IMR-90 (cell line): ENCODE data around the gene AKIRIN2. TPM values are rescaled to one million over a fixed set of nuclear protein-coding genes. Genes with fewer than 3 reads are reported as not detected.
A peak's percentile ranks its signal among the peaks of the same experiment; 100 is the strongest.

ENCODE experiments used
- ATAC-seq: fragments of 200-7000 bp; cut with Tn5 transposase; 2 replicates; pipeline ENCODE4 v1.9.1; 2020; ENCODE audit warnings: low read depth, mild to moderate bottlenecking, moderate library complexity
- BruUV-seq: library from RNA; stranded (reverse); fragments of 400-500 nt; replicated peaks from 2 replicates; lab custom pipeline; 2021; lab: Mats Ljungman, UMichigan
- CTCF ChIA-PET: fragments of 300-600 bp; formaldehyde crosslinking; extraction: SDS; loops from one replicate; lab custom pipeline; 2021; ENCODE audit warnings: antibody characterized with exemption; lab: Yijun Ruan, JAX
- POLR2A ChIA-PET: fragments of 300-600 bp; sonication (Branson Sonifier 250); formaldehyde crosslinking; loops from one replicate; lab custom pipeline; 2022; ENCODE audit warnings: antibody characterized with exemption; ENCODE audit not compliant: unreplicated experiment; lab: Charles Lee
- DNase-seq: peaks from one replicate; pipeline ENCODE4 v3.0.0; 2013
- H2AFZ ChIP-seq: replicated peaks from 2 replicates; pipeline ENCODE3; 2013; ENCODE audit warnings: low read length, mild to moderate bottlenecking; ENCODE audit not compliant: poor library complexity
- H2AK5ac ChIP-seq: 2 replicates; pipeline ENCODE4 v1.6.1; 2013; ENCODE audit warnings: low read depth, low read length, inconsistent platforms
- H2AK9ac ChIP-seq: replicated peaks from 2 replicates; pipeline ENCODE3; 2013; ENCODE audit warnings: mild to moderate bottlenecking, low read depth, low read length, moderate library complexity; ENCODE audit not compliant: poor library complexity
- H2BK120ac ChIP-seq: 2 replicates; pipeline ENCODE4 v1.6.1; 2013; ENCODE audit warnings: low read depth, low read length, inconsistent platforms
- H2BK15ac ChIP-seq: 3 replicates; pipeline ENCODE4 v1.6.1; 2013; ENCODE audit warnings: low read depth, low read length, inconsistent platforms
- H2BK20ac ChIP-seq: 2 replicates; pipeline ENCODE4 v1.6.1; 2013; ENCODE audit warnings: low read depth, mild to moderate bottlenecking, inconsistent platforms, low read length, moderate library complexity
- H2BK5ac ChIP-seq: 2 replicates; pipeline ENCODE4 v1.6.1; 2013; ENCODE audit warnings: mild to moderate bottlenecking, low read depth, low read length, inconsistent platforms; ENCODE audit not compliant: poor library complexity, severe bottlenecking
- H3K14ac ChIP-seq: replicated peaks from 2 replicates; pipeline ENCODE4 v1.6.1; 2013; ENCODE audit warnings: low read depth, low read length, inconsistent platforms
- H3K18ac ChIP-seq: 2 replicates; pipeline ENCODE4 v1.6.1; 2013; ENCODE audit warnings: low read depth, low read length, control low read depth
- H3K23ac ChIP-seq: 2 replicates; pipeline ENCODE4 v1.6.1; 2013; ENCODE audit warnings: low read depth, low read length, inconsistent platforms
- H3K27ac ChIP-seq: 2 replicates; pipeline ENCODE4 v1.5.1; 2013; ENCODE audit warnings: mild to moderate bottlenecking, control low read depth, low read length; ENCODE audit not compliant: insufficient read depth
- H3K27me3 ChIP-seq: 2 replicates; pipeline ENCODE4 v1.6.1; 2013; ENCODE audit warnings: low read length; ENCODE audit not compliant: control insufficient read depth, insufficient read depth
- H3K36me3 ChIP-seq: 2 replicates; pipeline ENCODE4 v1.6.1; 2013; ENCODE audit warnings: low read length, mixed read lengths; ENCODE audit not compliant: control insufficient read depth, insufficient read depth
- H3K4ac ChIP-seq: 2 replicates; pipeline ENCODE4 v1.6.1; 2013; ENCODE audit warnings: low read depth, low read length, inconsistent platforms
- H3K4me1 ChIP-seq: 2 replicates; pipeline ENCODE4 v1.6.1; 2013; ENCODE audit warnings: low read length, mixed read lengths; ENCODE audit not compliant: control insufficient read depth, insufficient read depth
- H3K4me2 ChIP-seq: 2 replicates; pipeline ENCODE4 v1.6.1; 2013; ENCODE audit warnings: low read depth, mild to moderate bottlenecking, control low read depth, low read length, moderate library complexity
- H3K4me3 ChIP-seq: 2 replicates; pipeline ENCODE4 v1.5.1; 2013; ENCODE audit warnings: low read depth, mild to moderate bottlenecking, control low read depth, low read length, moderate library complexity; ENCODE audit not compliant: insufficient read depth
- H3K56ac ChIP-seq: 2 replicates; pipeline ENCODE4 v1.6.1; 2013; ENCODE audit warnings: low read length, inconsistent platforms; ENCODE audit not compliant: insufficient read depth; ENCODE audit errors: extremely low read depth
- H3K79me1 ChIP-seq, 2 experiments: 2 replicates each; pipeline ENCODE4 v1.6.1; 2013; ENCODE audit warnings: low read length in 2 of 2, inconsistent platforms in 1 of 2, low read depth in 1 of 2
- H3K9ac ChIP-seq: 2 replicates; pipeline ENCODE4 v1.6.1; 2013; ENCODE audit warnings: low read depth, low read length, control low read depth
- H3K9me1 ChIP-seq: 2 replicates; pipeline ENCODE4 v1.6.1; 2013; ENCODE audit warnings: low read length, inconsistent platforms; ENCODE audit not compliant: insufficient read depth
- H3K9me3 ChIP-seq: 2 replicates; pipeline ENCODE4 v1.6.1; 2013; ENCODE audit warnings: low read length; ENCODE audit not compliant: control insufficient read depth, insufficient read depth
- H4K20me1 ChIP-seq: 2 replicates; pipeline ENCODE4 v1.6.1; 2013; ENCODE audit warnings: low read length, inconsistent platforms; ENCODE audit not compliant: insufficient read depth
- H4K5ac ChIP-seq: 2 replicates; pipeline ENCODE4 v1.6.1; 2013; ENCODE audit warnings: mild to moderate bottlenecking, low read depth, low read length, control low read depth
- H4K8ac ChIP-seq, 2 experiments: 2 replicates each; pipeline ENCODE4 v1.6.1; 2013; ENCODE audit warnings: low read depth in 2 of 2, low read length in 2 of 2, control low read depth in 1 of 2, inconsistent platforms in 1 of 2
- H4K91ac ChIP-seq: 2 replicates; pipeline ENCODE4 v1.6.1; 2013; ENCODE audit warnings: low read depth, low read length, inconsistent platforms; ENCODE audit not compliant: insufficient read depth
- CEBPB ChIP-seq: IDR thresholded peaks from 2 replicates; pipeline ENCODE4 v1.6.1; 2012; ENCODE audit warnings: low read depth, low read length, improper control_type of control experiment
- MXI1 ChIP-seq: IDR thresholded peaks from 2 replicates; pipeline ENCODE4 v1.6.1; 2012; ENCODE audit warnings: low read depth, mild to moderate bottlenecking, low read length, moderate library complexity, borderline replicate concordance
- SMC3 ChIP-seq: fragments of 150-350 bp; IDR thresholded peaks from 2 replicates; pipeline ENCODE4 v1.6.1; 2016; ENCODE audit warnings: low read depth, mild to moderate bottlenecking, antibody characterized with exemption, low read length, moderate library complexity
- WGBS, 2 experiments: methylation state at CpG; one replicate each; pipeline versions ENCODE4 v1.1.5 to v1.1.7; 2013; ENCODE audit warnings: missing lambda C conversion rate in 2 of 2; ENCODE audit not compliant: insufficient read length in 1 of 2; ENCODE audit errors: extremely low coverage in 2 of 2; 5-methylcytosine and 5-hydroxymethylcytosine counted together
- dilution Hi-C: fragments of 300-500 bp; cut with HindIII; formaldehyde crosslinking; loops from one replicate; pipeline ENCODE4 v1.14.3; 2018; ENCODE audit warnings: low sequenced_read_pairs; ENCODE audit not compliant: unreplicated experiment
- in situ Hi-C: fragments of 300-500 bp; cut with MboI; formaldehyde crosslinking; loops from 3 replicates; pipeline ENCODE4 v1.14.3; 2019; ENCODE audit warnings: low sequenced_read_pairs, inconsistent platforms, mixed read lengths
- intact Hi-C: fragments of 100-400 bp; cut with micrococcal nuclease; formaldehyde crosslinking; loops from 2 replicates; pipeline ENCODE4 v1.10.0; 2022
- polyA plus RNA-seq, 3 experiments: library from polyadenylated mRNA; depleted of rRNA; stranded (reverse); fragments of >200 nt; gene quantifications; 2 replicates each; pipeline ENCODE4 v1.2.3, GENCODE V29; 2012; ENCODE audit warnings: low replicate concordance in 1 of 3
- total RNA-seq: library from RNA; depleted of rRNA; stranded (reverse); fragments of >200 nt; gene quantifications from 2 replicates; pipeline ENCODE4 v1.2.3, GENCODE V29; 2012
- TF ChIP-seq, protein P1 (sequence below): conservative IDR thresholded peaks from 2 replicates; pipeline ENCODE4 v1.5.1; 2012; ENCODE audit warnings: mild to moderate bottlenecking, low read depth, low read length, improper control_type of control experiment

The AKIRIN2 gene
- total and polyA plus RNA-seq, 2 of the 4 experiments (the other 2 are of a cell fraction) = 7.9 to 26.6 TPM

DNA sequence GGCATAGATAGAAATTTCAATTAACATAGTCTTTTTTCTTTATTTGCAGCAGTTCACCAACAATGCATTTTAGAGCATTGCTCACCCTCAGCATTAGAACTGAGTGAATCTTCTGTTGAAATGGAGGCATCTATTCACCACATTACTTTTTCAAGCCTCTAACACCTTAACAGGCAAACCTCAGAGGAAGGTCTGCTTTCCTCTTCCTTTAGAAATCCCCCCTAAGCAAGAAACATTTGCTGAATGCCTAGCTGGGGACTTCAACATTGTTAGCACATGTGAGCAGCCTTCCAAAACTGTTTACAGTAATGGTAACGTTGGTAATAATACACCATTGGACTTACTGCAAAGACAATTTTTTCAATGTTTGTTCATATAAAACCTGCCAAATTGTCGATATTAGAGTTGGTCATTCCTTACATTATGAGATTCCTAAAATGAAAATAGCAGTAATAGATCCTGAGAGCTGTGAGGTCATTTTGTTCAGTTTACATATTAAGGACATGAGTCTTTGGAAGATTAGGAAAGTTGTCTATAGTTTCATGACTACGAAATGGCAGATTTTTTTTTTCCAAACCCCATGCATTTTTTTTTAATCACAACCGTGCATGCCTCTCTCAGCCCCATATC, 20.6 kb upstream of the AKIRIN2 start:
- H4K91ac ChIP-seq = peak overlapping the region; percentile 81
- H3K4me2 ChIP-seq = peak overlapping the region; percentile 74
- H3K79me1 ChIP-seq = peaks cover 0 to 3% of the 10 kb centered on the region in 2 experiments; a peak in 1 of 4 replicates
- no CpG with 5 or more reads among the region's 4 CpGs for WGBS, 2 experiments
- H3K4me3 ChIP-seq = no peak overlapping the region
- ChIA-PET CTCF (interaction anchor here (1.0 kb wide), 1 partner anchor 50 kb away, joined by 3 read pairs; no protein-coding TSS in a partner anchor), POLR2A (interaction anchor here (0.9 kb wide), 1 partner anchor 20 kb away, joined by 5 read pairs; the partner anchor contains the start of gene AKIRIN2)
- H2AK9ac ChIP-seq = no peak overlapping the region
- peak overlapping the region; percentile 69 for H3K14ac ChIP-seq
- H3K9me3 ChIP-seq = no peaks in the 10 kb centered on the region
- TF ChIP-seq MXI1 = no peak
- TF ChIP-seq, protein P1, sequence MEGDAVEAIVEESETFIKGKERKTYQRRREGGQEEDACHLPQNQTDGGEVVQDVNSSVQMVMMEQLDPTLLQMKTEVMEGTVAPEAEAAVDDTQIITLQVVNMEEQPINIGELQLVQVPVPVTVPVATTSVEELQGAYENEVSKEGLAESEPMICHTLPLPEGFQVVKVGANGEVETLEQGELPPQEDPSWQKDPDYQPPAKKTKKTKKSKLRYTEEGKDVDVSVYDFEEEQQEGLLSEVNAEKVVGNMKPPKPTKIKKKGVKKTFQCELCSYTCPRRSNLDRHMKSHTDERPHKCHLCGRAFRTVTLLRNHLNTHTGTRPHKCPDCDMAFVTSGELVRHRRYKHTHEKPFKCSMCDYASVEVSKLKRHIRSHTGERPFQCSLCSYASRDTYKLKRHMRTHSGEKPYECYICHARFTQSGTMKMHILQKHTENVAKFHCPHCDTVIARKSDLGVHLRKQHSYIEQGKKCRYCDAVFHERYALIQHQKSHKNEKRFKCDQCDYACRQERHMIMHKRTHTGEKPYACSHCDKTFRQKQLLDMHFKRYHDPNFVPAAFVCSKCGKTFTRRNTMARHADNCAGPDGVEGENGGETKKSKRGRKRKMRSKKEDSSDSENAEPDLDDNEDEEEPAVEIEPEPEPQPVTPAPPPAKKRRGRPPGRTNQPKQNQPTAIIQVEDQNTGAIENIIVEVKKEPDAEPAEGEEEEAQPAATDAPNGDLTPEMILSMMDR = no peak
- no peak for TF ChIP-seq SMC3
- 0 out of 2 replicates have a peak, but pooled peaks have one; percentile 19 for TF ChIP-seq CEBPB
- H2BK120ac ChIP-seq = peak overlapping the region; percentile 90
- in situ Hi-C loops = no loop called here
- H3K27ac ChIP-seq = peak overlapping the region; percentile 95
- intact Hi-C loops = loop anchor here (1.0 kb wide), 1 partner anchor 16 kb away; no protein-coding TSS in a partner anchor
- H3K56ac ChIP-seq = peak overlapping the region; percentile 37; the same call in 1 of the 2 replicates
- peak overlapping the region; percentile 11 to 84; a peak in 3 of 4 replicates for H4K8ac ChIP-seq
- H3K4ac ChIP-seq = peak overlapping the region; percentile 91
- no TSS peak for BruUV-seq
- peaks cover 22% of the 10 kb centered on the region for H3K4me1 ChIP-seq
- peak overlapping the region; percentile 84; the same call in 1 of the 2 replicates for H3K23ac ChIP-seq
- H3K27me3 ChIP-seq = no peaks in the 10 kb centered on the region
- H2BK20ac ChIP-seq = peak overlapping the region; percentile 99
- H2BK15ac ChIP-seq = peak overlapping the region; percentile 37; the same call in 1 of the 3 replicates
- no peaks in the 10 kb centered on the region for H4K20me1 ChIP-seq
- peak overlapping the region; percentile 94 for H4K5ac ChIP-seq
- H2BK5ac ChIP-seq = peak overlapping the region; percentile 81
- H2AFZ ChIP-seq = peak overlapping the region; percentile 7
- H2AK5ac ChIP-seq = 0 out of 2 replicates have a peak overlapping the region, but pooled peaks have one; percentile 60
- peak overlapping the region; percentile 12 for H3K9ac ChIP-seq
- peaks cover 7% of the 10 kb centered on the region; the same call in 1 of the 2 replicates for H3K9me1 ChIP-seq
- H3K18ac ChIP-seq = peak overlapping the region; percentile 97
- ATAC-seq = no peak; the same call in 1 of the 2 replicates
- dilution Hi-C loops = no loop called here
- no peaks in the 10 kb centered on the region for H3K36me3 ChIP-seq
- peak; percentile 83 for DNase-seq
